K562 (cell line): ENCODE results near the gene LRRC7. TPM values are rescaled to one million over a fixed set of nuclear protein-coding genes. Genes with fewer than 3 reads are reported as not detected.

Experiments
- ATAC-seq: fragments of 200-7000 bp; cut with Tn5 transposase; 3 replicates; pipeline ENCODE4 v1.9.1; 2020; ENCODE audit warnings: moderate library complexity
- BruUV-seq: library from RNA; stranded (reverse); fragments of 400-500 nt; replicated peaks from 2 replicates; lab custom pipeline; 2021; lab: Mats Ljungman, UMichigan
- CTCF ChIA-PET: fragments of 300-600 bp; formaldehyde crosslinking; extraction: SDS; loops from one replicate; lab custom pipeline; 2021; ENCODE audit warnings: low intra/inter-chr PET ratio; lab: Yijun Ruan, JAX
- POLR2A ChIA-PET: fragments of 300-600, 350-650 bp; sonication (Branson Sonifier 250); formaldehyde crosslinking; extraction: SDS; loops from one replicate; lab custom pipeline; 2021; ENCODE audit warnings: antibody characterized with exemption, inconsistent platforms; lab: Yijun Ruan, JAX
- DNase-seq, 4 experiments: peaks; one replicate each; pipeline versions ENCODE4 v3.0.0 to v3.0.0-alpha.2; 2011 to 2018; ENCODE audit warnings: low spot score in 3 of 4, mixed read lengths in 3 of 4; ENCODE audit errors: extremely low read depth in 1 of 4
- FAIRE-seq: peaks from 2 replicates; lab custom pipeline; 2011; peaks lifted over from hg19 to GRCh38; lab: Jason Lieb, UNC
- H2AFZ ChIP-seq: 2 replicates; pipeline ENCODE4 v1.6.0; 2011; ENCODE audit warnings: low read depth, low read length, control low read depth, inconsistent platforms
- H3K27ac ChIP-seq: fragments of 200-600 bp; 3 replicates; pipeline ENCODE4 v1.8.0; 2011; ENCODE audit warnings: low read depth, mild to moderate bottlenecking, control low read depth, inconsistent platforms, low read length, moderate library complexity, mixed read lengths; ENCODE audit errors: extremely low read depth
- H3K27me3 ChIP-seq, 2 experiments: fragments of 300-600 bp in 1 of 2; 2 replicates in 1 of 2; 3 replicates in 1 of 2; pipeline versions ENCODE4 v1.6.0 to v1.8.0; 2011; ENCODE audit warnings: inconsistent platforms in 2 of 2, low read length in 2 of 2, mild to moderate bottlenecking in 1 of 2, mixed read lengths in 1 of 2, moderate library complexity in 1 of 2; ENCODE audit not compliant: control insufficient read depth in 2 of 2, insufficient read depth in 2 of 2
- H3K36me3 ChIP-seq: fragments of 300-600 bp; 3 replicates; pipeline ENCODE4 v1.8.0; 2011; ENCODE audit warnings: mild to moderate bottlenecking, low read length, inconsistent platforms; ENCODE audit not compliant: control insufficient read depth, insufficient read depth
- H3K4me1 ChIP-seq, 2 experiments: fragments of 200-600 bp in 1 of 2; replicated peaks in 1 of 2; 2 replicates in 1 of 2; 3 replicates in 1 of 2; pipeline versions ENCODE4 v1.5.1 to v1.8.0; 2011; ENCODE audit warnings: inconsistent platforms in 2 of 2, low read length in 2 of 2, mild to moderate bottlenecking in 1 of 2, mixed read lengths in 1 of 2, moderate library complexity in 1 of 2; ENCODE audit not compliant: control insufficient read depth in 2 of 2, insufficient read depth in 2 of 2
- H3K4me2 ChIP-seq: 2 replicates; pipeline ENCODE4 v1.6.1; 2011; ENCODE audit warnings: low read length, control low read depth, inconsistent platforms, mixed read lengths; ENCODE audit not compliant: insufficient read depth
- H3K4me3 ChIP-seq: fragments of 200-600 bp; sonication (generic), shearing (Covaris generic); 2 replicates; pipeline ENCODE4 v1.5.1; 2016; ENCODE audit warnings: control low read depth, inconsistent platforms
- H3K79me2 ChIP-seq: fragments of 200-600 bp; 3 replicates; pipeline ENCODE4 v1.8.0; 2011; ENCODE audit warnings: low read length, inconsistent platforms; ENCODE audit not compliant: control insufficient read depth, insufficient read depth
- H3K9ac ChIP-seq, 2 experiments: 2 replicates each; pipeline versions ENCODE4 v1.6.0 to v1.6.1; 2011; ENCODE audit warnings: low read depth in 2 of 2, low read length in 2 of 2, control low read depth in 1 of 2, inconsistent platforms in 1 of 2, mild to moderate bottlenecking in 1 of 2, mixed read lengths in 1 of 2; ENCODE audit not compliant: insufficient read depth in 1 of 2
- H3K9me1 ChIP-seq: one replicate; pipeline ENCODE4 v1.6.0; 2011; ENCODE audit warnings: inconsistent platforms, mild to moderate bottlenecking, low read length, moderate library complexity; ENCODE audit not compliant: control insufficient read depth, insufficient read depth
- H3K9me3 ChIP-seq: replicated peaks from 2 replicates; pipeline ENCODE4 v1.5.1; 2011; ENCODE audit warnings: low read depth, low read length, inconsistent platforms; ENCODE audit not compliant: control insufficient read depth, insufficient read depth
- H4K20me1 ChIP-seq: replicated peaks from 2 replicates; pipeline ENCODE4 v1.6.1; 2011; ENCODE audit warnings: low read length, inconsistent platforms, mixed read lengths; ENCODE audit not compliant: control insufficient read depth, insufficient read depth
- CHAMP1 ChIP-seq: fragments of 450-650 bp; IDR thresholded peaks from 2 replicates; pipeline ENCODE4 v1.6.1; 2016; ENCODE audit warnings: mild to moderate bottlenecking
- DLX4 ChIP-seq: fragments of 250-450 bp; sonication (Bioruptor Pico); IDR thresholded peaks from 2 replicates; pipeline ENCODE4 v1.6.1; 2021; ENCODE audit warnings: mild to moderate bottlenecking
- EGR1 ChIP-seq: fragments of 450-650 bp; conservative IDR thresholded peaks from 2 replicates; pipeline ENCODE4 v1.6.1; 2017; ENCODE audit warnings: mild to moderate bottlenecking
- KAT2B ChIP-seq: IDR thresholded peaks from one replicate; pipeline ENCODE4 v1.6.1; 2012; ENCODE audit warnings: low read depth, mild to moderate bottlenecking, control low read depth, inconsistent platforms, low read length, moderate library complexity
- KHSRP ChIP-seq: fragments of 450-650 bp; IDR thresholded peaks from 2 replicates; pipeline ENCODE4 v1.6.1; 2017
- MIER1 ChIP-seq: fragments of 450-650 bp; IDR thresholded peaks from 2 replicates; pipeline ENCODE4 v1.6.1; 2016; ENCODE audit warnings: antibody characterized with exemption, mild to moderate bottlenecking, low read depth
- NCOA4 ChIP-seq: fragments of 450-650 bp; IDR thresholded peaks from 2 replicates; pipeline ENCODE4 v1.6.1; 2018; ENCODE audit warnings: mild to moderate bottlenecking; ENCODE audit not compliant: partially characterized antibody
- NCOA6 ChIP-seq: fragments of 450-650 bp; IDR thresholded peaks from 2 replicates; pipeline ENCODE4 v1.6.1; 2017; ENCODE audit warnings: mild to moderate bottlenecking
- NCOR1 ChIP-seq: fragments of 450-650 bp; IDR thresholded peaks from 2 replicates; pipeline ENCODE4 v1.6.1; 2016; ENCODE audit warnings: mild to moderate bottlenecking, moderate library complexity
- NR2F6 ChIP-seq: fragments of 450-650 bp; formaldehyde crosslinking; IDR thresholded peaks from 2 replicates; pipeline ENCODE4 v1.4.0; 2020; ENCODE audit warnings: mild to moderate bottlenecking
- RFX5 ChIP-seq: IDR thresholded peaks from 2 replicates; pipeline ENCODE4 v1.6.1; 2011; ENCODE audit warnings: low read depth, mild to moderate bottlenecking, improper control_type of control experiment, low read length
- RHOXF2B ChIP-seq: fragments of 250-450 bp; sonication (Bioruptor Pico); conservative IDR thresholded peaks from 2 replicates; pipeline ENCODE4 v1.5.1; 2021
- TCF3 ChIP-seq: sonication (generic); formaldehyde crosslinking; IDR thresholded peaks from 2 replicates; pipeline ENCODE4 v1.4.0; 2020; ENCODE audit warnings: mild to moderate bottlenecking, missing genetic modification reagents
- USF1 ChIP-seq: sonication (generic); formaldehyde crosslinking; IDR thresholded peaks from 2 replicates; pipeline ENCODE4 v1.9.0; 2022; ENCODE audit warnings: mild to moderate bottlenecking, missing genetic modification reagents
- ZC3H11A ChIP-seq: IDR thresholded peaks from 2 replicates; pipeline ENCODE4 v1.6.1; 2012; ENCODE audit warnings: low read depth, low read length, improper control_type of control experiment
- ZNF263 ChIP-seq: sonication (generic); formaldehyde crosslinking; IDR thresholded peaks from 2 replicates; pipeline ENCODE4 v1.8.0; 2022; ENCODE audit warnings: mild to moderate bottlenecking, missing genetic modification reagents, borderline replicate concordance
- ZNF76 ChIP-seq: fragments of 250-450 bp; sonication (Bioruptor Pico); IDR thresholded peaks from 2 replicates; pipeline ENCODE4 v1.4.0; 2020; ENCODE audit warnings: mild to moderate bottlenecking, moderate library complexity, borderline replicate concordance
- ZSCAN32 ChIP-seq: fragments of 450-650 bp; formaldehyde crosslinking; IDR thresholded peaks from 2 replicates; pipeline ENCODE4 v1.4.0; 2020; ENCODE audit warnings: mild to moderate bottlenecking, moderate library complexity
- WGBS: fragments of 100-300 bp; shearing (Covaris generic); methylation state at CpG from one replicate; pipeline ENCODE4 v1.1.6; 2016; ENCODE audit warnings: low coverage, mixed read lengths; ENCODE audit not compliant: insufficient coverage; ENCODE audit errors: missing lambda C conversion rate; 5-methylcytosine and 5-hydroxymethylcytosine counted together
- in situ Hi-C: fragments of 300-500 bp; cut with MboI; formaldehyde crosslinking; loops from 4 replicates; pipeline ENCODE4 v1.15.0; 2018; ENCODE audit warnings: inconsistent platforms, mixed read lengths
- intact Hi-C: fragments of 100-400 bp; cut with micrococcal nuclease; formaldehyde crosslinking; loops from 2 replicates; pipeline ENCODE4 v1.14.2; 2022
- polyA plus RNA-seq, 8 experiments: library from polyadenylated mRNA; depleted of rRNA in 4 of 8; stranded (reverse) in 5 of 8; unstranded in 3 of 8; fragments of >200 nt; fragmentation: Nextera tagmentation in 2 of 8; fragmentation: Illumina TruSeq in 1 of 8; extraction: Ambion mirVana in 2 of 8; extraction: Trizol in 1 of 8; gene quantifications; 2 replicates each; pipeline versions ENCODE4 v1.2.1 to v1.2.3, GENCODE V29; 2011 to 2014; ENCODE audit warnings: inconsistent platforms in 1 of 8, missing spikeins in 1 of 8
- total RNA-seq, 7 experiments: library from RNA; depleted of rRNA in 6 of 7; stranded (reverse); fragments of >200 nt in 6 of 7; fragmentation: Illumina TruSeq in 2 of 7; extraction: Trizol in 2 of 7; gene quantifications; 2 replicates each; pipeline versions ENCODE4 v1.2.1 to v1.2.3, GENCODE V29; 2011 to 2021; ENCODE audit warnings: low replicate concordance in 1 of 7
- TF ChIP-seq, protein P1 (sequence below): fragments of 250-450 bp; sonication (Bioruptor Pico); IDR thresholded peaks from 2 replicates; pipeline ENCODE4 v1.5.0; 2021

LRRC7 gene
- total and polyA plus RNA-seq, 9 of the 15 experiments (the other 6 are each of a cell fraction or from before 2014, with no cell fraction given): 0.09 to 0.94 (median 0.49) TPM

- TF ChIP-seq CHAMP1: no peak
- TF ChIP-seq NCOA6: no peak
- TF ChIP-seq RHOXF2B (CRISPR knock-in tag): no peak
- TF ChIP-seq, protein P1, sequence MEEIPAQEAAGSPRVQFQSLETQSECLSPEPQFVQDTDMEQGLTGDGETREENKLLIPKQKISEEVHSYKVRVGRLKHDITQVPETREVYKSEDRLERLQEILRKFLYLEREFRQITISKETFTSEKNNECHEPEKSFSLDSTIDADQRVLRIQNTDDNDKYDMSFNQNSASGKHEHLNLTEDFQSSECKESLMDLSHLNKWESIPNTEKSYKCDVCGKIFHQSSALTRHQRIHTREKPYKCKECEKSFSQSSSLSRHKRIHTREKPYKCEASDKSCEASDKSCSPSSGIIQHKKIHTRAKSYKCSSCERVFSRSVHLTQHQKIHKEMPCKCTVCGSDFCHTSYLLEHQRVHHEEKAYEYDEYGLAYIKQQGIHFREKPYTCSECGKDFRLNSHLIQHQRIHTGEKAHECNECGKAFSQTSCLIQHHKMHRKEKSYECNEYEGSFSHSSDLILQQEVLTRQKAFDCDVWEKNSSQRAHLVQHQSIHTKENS (CRISPR knock-in tag): no peak
- TF ChIP-seq NCOR1: no peak
- no peak for TF ChIP-seq KAT2B
- no peak for TF ChIP-seq DLX4
Measured at GRCh38 chr1:69589799-69590198, 22.1 kb downstream of the LRRC7 start (continued).

DNA sequence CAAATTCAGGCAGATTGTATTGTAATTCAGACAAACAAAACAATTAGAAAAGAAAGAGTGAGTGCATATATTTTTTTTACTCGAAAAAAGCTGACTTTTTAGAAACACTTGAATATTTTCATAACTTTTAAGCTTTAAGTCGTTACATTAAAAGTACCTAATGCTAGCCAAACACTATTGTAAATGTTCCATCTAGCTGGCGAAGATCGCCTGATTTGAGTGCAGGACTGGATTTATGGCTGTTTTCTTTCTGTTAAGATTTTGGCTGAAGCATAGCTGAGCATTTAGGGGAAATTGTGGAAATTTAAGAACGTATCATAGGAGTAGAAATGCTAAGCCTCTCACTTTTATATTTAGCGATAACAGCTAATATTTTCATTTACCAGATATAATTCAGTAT lies 24.6 kb downstream of the LRRC7 start:
- Histone ChIP-seq H3K36me3 (no peaks in the 10 kb centered on the region), H3K9me3 (no peaks in the 10 kb centered on the region), H3K4me3 (no peak overlapping the region), H3K4me2 (no peak overlapping the region), H4K20me1 (no peaks in the 10 kb centered on the region), H3K4me1 (no peaks in the 10 kb centered on the region), H3K79me2 (no peaks in the 10 kb centered on the region), H2AFZ (no peak overlapping the region), H3K27ac (no peak overlapping the region), H3K27me3 (no peaks in the 10 kb centered on the region), H3K9ac (no peak overlapping the region), H3K9me1 (no peaks in the 10 kb centered on the region)
- ChIA-PET CTCF (no interaction called here), POLR2A (interaction anchor here (0.6 to 0.9 kb wide), 2 partner anchors 8 to 181 kb away, joined by 4 to 5 read pairs; no protein-coding TSS in a partner anchor)
- DNase-seq (no peak), ATAC-seq (no peak), FAIRE-seq (no peak)
- BruUV-seq: no TSS peak
- 24% methylated on average over 6 of the region's 6 CpGs for WGBS
- intact Hi-C loops: no loop called here
- in situ Hi-C loops: no loop called here
- TF ChIP-seq TCF3 (no peak), ZNF76 (CRISPR knock-in tag) (no peak), MIER1 (no peak), ZSCAN32 (CRISPR knock-in tag) (no peak), NR2F6 (CRISPR knock-in tag) (no peak), KHSRP (no peak), RFX5 (no peak), NCOA4 (no peak), USF1 (CRISPR knock-in tag) (no peak), ZC3H11A (no peak), ZNF263 (CRISPR knock-in tag) (no peak), EGR1 (no peak), DLX4 (no peak)
